ENCODE results near the gene RNF212. TPM values are rescaled to one million over a fixed set of nuclear protein-coding genes. Genes with fewer than 3 reads are reported as not detected.

The RNF212 gene
- total RNA-seq, 1 experiment from 2014 or later: not detected

- CTCF ChIA-PET: interaction anchor here (0.6 kb wide), 1 partner anchor 60 kb away, joined by 3 read pairs; no protein-coding TSS in a partner anchor
- Mint-ChIP-seq H3K27ac (ENCODE audit: unreplicated experiment) (no peak overlapping the region), H3K36me3 (ENCODE audit: insufficient read depth, unreplicated experiment) (no peaks in the 10 kb centered on the region), H3K27me3 (ENCODE audit: insufficient read depth, unreplicated experiment) (peaks cover 3% of the 10 kb centered on the region), H3K9me3 (ENCODE audit: unreplicated experiment) (no peaks in the 10 kb centered on the region), H3K4me1 (ENCODE audit: low read depth, unreplicated experiment) (peaks cover 12% of the 10 kb centered on the region), H3K4me3 (ENCODE audit: unreplicated experiment) (no peak overlapping the region)
- TF ChIP-seq CTCF (IDR thresholded peaks at IDR 0.05; ENCODE audit: insufficient read depth in 1 of 2, low read depth in 1 of 2, low read length in 1 of 2, severe bottlenecking in 1 of 2, unreplicated experiment in 1 of 2): no peak
- intact Hi-C loops (cut with micrococcal nuclease; ENCODE audit: unreplicated experiment): no loop called here
- Histone ChIP-seq H3K27me3 (replicated peaks; ENCODE audit: control insufficient read depth, insufficient read depth, low read length) (no peaks in the 10 kb centered on the region; the same call in 1 of the 2 replicates), H3K4me1 (peaks cover 9% of the 10 kb centered on the region), H3K36me3 (ENCODE audit: control insufficient read depth, insufficient read depth, low read length) (no peaks in the 10 kb centered on the region), H3K9me3 (no peaks in the 10 kb centered on the region), H3K4me3 (ENCODE audit: low read depth, low read length) (no peak overlapping the region)
- DNase-seq: no peak
- POLR2A ChIA-PET: no interaction called here
- BruUV-seq (replicated peaks): no TSS peak
These were observed 7.7 kb downstream of the RNF212 start for GRCh38 chr4:1105662-1106061.

- DNase-seq: no peak
- peaks cover 7% of the 10 kb centered on the region for H3K4me1 ChIP-seq
- no peak overlapping the region for H3K4me3 ChIP-seq (ENCODE audit: low read depth, low read length)
- intact Hi-C loops (cut with micrococcal nuclease; ENCODE audit: unreplicated experiment): no loop called here
- no TSS peak for BruUV-seq (replicated peaks)
- Mint-ChIP-seq H3K9me3 (ENCODE audit: unreplicated experiment) (no peaks in the 10 kb centered on the region), H3K27ac (ENCODE audit: unreplicated experiment) (no peak overlapping the region), H3K36me3 (ENCODE audit: insufficient read depth, unreplicated experiment) (no peaks in the 10 kb centered on the region), H3K27me3 (ENCODE audit: insufficient read depth, unreplicated experiment) (peaks cover 3% of the 10 kb centered on the region), H3K4me1 (ENCODE audit: low read depth, unreplicated experiment) (peaks cover 7% of the 10 kb centered on the region), H3K4me3 (ENCODE audit: unreplicated experiment) (no peak overlapping the region)
- no peaks in the 10 kb centered on the region for H3K36me3 ChIP-seq (ENCODE audit: control insufficient read depth, insufficient read depth, low read length)
- CTCF ChIA-PET: no interaction called here
- TF ChIP-seq CTCF (IDR thresholded peaks at IDR 0.05; ENCODE audit: insufficient read depth in 1 of 2, low read depth in 1 of 2, low read length in 1 of 2, severe bottlenecking in 1 of 2, unreplicated experiment in 1 of 2): no peak
- POLR2A ChIA-PET: no interaction called here
- H3K9me3 ChIP-seq: no peaks in the 10 kb centered on the region
- no peaks in the 10 kb centered on the region; the same call in 1 of the 2 replicates for H3K27me3 ChIP-seq (replicated peaks; ENCODE audit: control insufficient read depth, insufficient read depth, low read length)
These were observed 8.3 kb downstream of the RNF212 start for GRCh38 chr4:1105067-1105466.

- intact Hi-C loops (cut with micrococcal nuclease; ENCODE audit: unreplicated experiment): no loop called here
- peaks cover 3% of the 10 kb centered on the region for H3K27me3 Mint-ChIP-seq (ENCODE audit: insufficient read depth, unreplicated experiment)
- ChIA-PET POLR2A (no interaction called here), CTCF (no interaction called here)
- no peak overlapping the region for H3K4me3 Mint-ChIP-seq (ENCODE audit: unreplicated experiment)
- Histone ChIP-seq H3K4me1 (peaks cover 3% of the 10 kb centered on the region), H3K27me3 (replicated peaks; ENCODE audit: control insufficient read depth, insufficient read depth, low read length) (no peaks in the 10 kb centered on the region; the same call in 1 of the 2 replicates), H3K4me3 (ENCODE audit: low read depth, low read length) (no peak overlapping the region), H3K36me3 (ENCODE audit: control insufficient read depth, insufficient read depth, low read length) (no peaks in the 10 kb centered on the region), H3K9me3 (no peaks in the 10 kb centered on the region)
- no peaks in the 10 kb centered on the region for H3K36me3 Mint-ChIP-seq (ENCODE audit: insufficient read depth, unreplicated experiment)
- no peak for TF ChIP-seq CTCF (IDR thresholded peaks at IDR 0.05; ENCODE audit: insufficient read depth in 1 of 2, low read depth in 1 of 2, low read length in 1 of 2, severe bottlenecking in 1 of 2, unreplicated experiment in 1 of 2)
- no TSS peak for BruUV-seq (replicated peaks)
- H3K9me3 Mint-ChIP-seq (ENCODE audit: unreplicated experiment): no peaks in the 10 kb centered on the region
- peaks cover 3% of the 10 kb centered on the region for H3K4me1 Mint-ChIP-seq (ENCODE audit: low read depth, unreplicated experiment)
- H3K27ac Mint-ChIP-seq (ENCODE audit: unreplicated experiment): no peak overlapping the region
- no peak for DNase-seq
These were observed 8.7 kb downstream of the RNF212 start for GRCh38 chr4:1104647-1105046.
